Measurements from ENCODE around the gene YES1. TPM values are rescaled to one million over a fixed set of nuclear protein-coding genes. Genes with fewer than 3 reads are reported as not detected.

YES1 gene
- total RNA-seq, 4 donors from 2014 or later = 78.4 to 101 (median 99.3) TPM

DNA sequence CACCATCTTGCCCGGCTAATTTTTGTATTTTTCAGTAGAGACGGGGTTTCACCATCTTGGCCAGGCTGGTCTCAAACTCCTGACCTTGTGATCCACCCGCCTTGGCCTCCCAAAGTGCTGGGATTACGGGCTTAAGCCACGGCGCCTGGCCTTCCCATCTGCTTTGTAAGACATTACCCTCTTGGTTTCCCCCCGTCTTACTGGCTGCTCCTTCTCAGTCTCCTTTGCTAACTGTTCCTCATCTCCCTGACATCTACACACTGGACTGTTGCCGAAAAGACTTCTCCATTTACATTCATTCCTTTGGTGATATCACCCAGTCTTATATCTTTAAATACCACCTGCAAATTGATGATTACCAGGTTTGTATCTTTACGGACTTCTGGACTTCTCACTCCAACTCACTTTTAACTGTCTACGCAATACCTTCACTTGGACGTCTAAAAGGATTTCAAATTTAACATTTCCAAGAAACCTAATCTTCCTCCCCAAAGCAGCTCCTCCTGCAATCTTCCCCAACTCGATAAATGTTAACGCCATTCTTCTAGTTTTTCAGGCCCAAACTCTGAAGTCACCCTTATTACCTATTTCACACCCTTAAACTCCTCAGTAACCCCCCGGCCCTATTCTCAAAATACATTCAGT is 37.9 kb downstream of the YES1 start:
- TF ChIP-seq, protein P1, sequence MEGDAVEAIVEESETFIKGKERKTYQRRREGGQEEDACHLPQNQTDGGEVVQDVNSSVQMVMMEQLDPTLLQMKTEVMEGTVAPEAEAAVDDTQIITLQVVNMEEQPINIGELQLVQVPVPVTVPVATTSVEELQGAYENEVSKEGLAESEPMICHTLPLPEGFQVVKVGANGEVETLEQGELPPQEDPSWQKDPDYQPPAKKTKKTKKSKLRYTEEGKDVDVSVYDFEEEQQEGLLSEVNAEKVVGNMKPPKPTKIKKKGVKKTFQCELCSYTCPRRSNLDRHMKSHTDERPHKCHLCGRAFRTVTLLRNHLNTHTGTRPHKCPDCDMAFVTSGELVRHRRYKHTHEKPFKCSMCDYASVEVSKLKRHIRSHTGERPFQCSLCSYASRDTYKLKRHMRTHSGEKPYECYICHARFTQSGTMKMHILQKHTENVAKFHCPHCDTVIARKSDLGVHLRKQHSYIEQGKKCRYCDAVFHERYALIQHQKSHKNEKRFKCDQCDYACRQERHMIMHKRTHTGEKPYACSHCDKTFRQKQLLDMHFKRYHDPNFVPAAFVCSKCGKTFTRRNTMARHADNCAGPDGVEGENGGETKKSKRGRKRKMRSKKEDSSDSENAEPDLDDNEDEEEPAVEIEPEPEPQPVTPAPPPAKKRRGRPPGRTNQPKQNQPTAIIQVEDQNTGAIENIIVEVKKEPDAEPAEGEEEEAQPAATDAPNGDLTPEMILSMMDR (IDR thresholded peaks at IDR 0.05; ENCODE audit: low read depth) = no peak

DNA sequence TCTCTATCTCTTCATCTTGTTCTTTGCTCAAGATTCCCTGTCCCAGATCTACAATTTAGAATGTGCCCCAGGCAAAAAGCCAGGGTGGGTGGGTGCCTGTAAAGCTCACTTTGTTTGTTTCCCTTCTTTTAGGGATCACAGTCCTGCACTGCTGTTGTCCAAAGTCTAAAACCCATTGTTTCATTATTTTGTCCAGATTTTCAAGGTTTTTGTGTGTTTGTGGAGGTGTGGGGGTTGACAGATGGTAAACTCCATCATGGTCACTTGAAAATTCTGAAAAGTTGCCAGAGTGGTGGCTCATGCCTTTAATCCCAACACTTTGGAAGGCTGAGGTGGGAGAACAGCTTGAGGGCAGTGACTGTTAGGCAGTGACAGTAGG is 41.5 kb downstream of the YES1 start:
- TF ChIP-seq, protein P1 (IDR thresholded peaks at IDR 0.05; ENCODE audit: low read depth) = no peak

DNA sequence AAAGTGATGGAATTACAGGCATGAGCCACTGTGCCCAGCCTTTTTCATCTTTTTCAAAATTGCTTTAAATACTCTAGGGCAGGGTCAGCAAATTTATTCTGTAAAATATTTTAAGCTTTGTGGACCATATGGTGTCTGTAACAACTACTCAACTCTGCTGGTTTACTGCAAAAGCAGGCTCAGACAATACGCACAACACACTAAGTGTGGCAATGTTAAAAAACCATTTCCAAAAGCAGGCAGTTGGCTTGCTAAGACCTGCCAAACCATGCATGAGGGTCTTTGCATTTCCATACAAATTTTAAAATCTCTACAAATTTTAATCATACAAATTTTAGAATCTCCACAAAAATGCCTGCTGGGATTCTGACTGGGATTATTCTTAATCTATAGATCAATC is 44.1 kb downstream of the YES1 start:
- TF ChIP-seq, protein P1 (IDR thresholded peaks at IDR 0.05; ENCODE audit: low read depth) = no peak

DNA sequence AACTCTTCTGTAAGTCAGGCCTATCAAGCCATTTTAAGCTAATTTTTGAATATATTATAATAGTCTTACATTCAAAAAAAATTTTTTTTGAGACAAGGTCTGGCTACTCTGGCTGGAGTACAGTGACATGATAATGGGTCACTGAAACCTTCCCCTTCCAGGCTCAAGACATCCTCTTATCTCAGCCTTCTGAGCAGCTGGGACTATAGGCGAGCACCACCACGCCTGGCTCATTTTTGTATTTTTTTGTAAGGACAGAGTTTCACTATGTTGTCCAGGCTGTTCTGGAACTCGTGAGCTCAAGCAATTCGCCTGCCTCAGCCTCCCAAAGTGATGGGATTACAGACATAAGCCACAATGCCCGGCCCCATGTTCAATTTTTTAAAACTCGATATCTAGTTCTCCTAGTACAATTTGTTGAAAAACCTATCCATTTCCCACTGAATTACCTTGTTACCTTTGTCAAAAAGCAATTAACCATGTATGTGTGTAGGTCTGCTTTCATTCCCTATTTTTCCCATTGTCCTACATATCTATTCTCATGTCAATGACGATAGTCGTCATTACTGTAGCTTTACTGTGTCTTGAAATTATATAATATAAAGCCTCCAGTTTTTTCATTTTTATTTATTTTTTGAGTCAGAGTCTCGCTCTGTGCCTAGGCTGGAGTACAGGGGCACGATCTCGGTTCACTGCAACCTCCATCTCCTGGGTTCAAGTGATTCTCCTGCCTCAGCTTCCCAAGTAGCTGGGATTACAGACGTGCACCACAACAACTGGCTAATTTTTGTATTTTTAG is 44.8 kb downstream of the YES1 start:
- TF ChIP-seq, protein P1 (IDR thresholded peaks at IDR 0.05; ENCODE audit: low read depth) = no peak

DNA sequence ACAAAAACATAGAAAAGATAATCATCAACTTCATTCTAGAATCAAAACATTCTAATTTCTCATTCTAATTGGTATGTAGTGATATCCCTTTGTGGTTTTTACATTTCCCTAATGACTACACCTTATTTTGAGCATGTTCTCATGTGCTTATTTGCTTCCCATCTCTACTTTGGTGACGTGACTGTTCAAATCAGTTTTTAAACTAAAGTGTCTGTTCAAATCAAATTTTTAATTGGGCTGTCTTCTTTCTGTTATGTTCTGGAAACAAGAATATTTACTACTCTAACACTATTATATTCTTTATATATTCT is 45.5 kb downstream of the YES1 start:
- TF ChIP-seq, protein P1 (IDR thresholded peaks at IDR 0.05; ENCODE audit: low read depth) = no peak

DNA sequence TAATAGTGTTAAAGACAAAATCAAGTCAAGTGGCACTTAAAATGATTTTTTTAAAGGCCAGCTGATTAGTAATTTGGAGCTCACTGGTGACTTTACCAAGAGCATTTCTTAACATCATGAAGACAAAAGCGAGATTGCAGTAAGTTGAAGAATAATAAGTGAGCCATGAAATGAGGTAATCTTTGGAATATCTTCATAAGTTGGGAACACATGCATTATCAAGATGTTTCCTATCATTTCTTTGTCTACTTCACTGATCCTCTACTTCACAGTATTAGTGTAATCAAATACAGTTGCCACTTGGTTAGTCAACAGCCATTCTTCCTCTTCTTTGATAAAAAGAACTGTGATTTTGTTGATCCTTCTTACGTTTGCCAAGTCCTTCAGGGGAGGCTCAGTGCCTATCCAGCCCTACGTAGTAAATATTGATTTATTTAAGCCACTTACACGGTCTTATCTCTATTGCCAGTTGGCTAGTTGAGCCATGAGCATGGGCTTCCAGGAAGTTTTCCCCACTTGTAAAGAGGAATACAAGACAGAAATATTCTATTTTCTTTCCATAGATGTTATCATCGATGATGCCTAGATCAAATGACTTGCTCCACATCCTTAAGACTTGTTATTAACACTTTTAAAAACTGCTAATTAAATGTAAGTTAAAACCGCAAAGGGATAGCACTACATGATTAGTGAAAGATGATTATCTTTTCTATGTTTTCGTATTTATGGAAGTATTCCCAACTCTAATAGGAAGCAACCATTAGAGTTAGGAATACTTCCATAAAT is 46.1 kb downstream of the YES1 start:
- TF ChIP-seq, protein P1 (IDR thresholded peaks at IDR 0.05; ENCODE audit: low read depth) = no peak

DNA sequence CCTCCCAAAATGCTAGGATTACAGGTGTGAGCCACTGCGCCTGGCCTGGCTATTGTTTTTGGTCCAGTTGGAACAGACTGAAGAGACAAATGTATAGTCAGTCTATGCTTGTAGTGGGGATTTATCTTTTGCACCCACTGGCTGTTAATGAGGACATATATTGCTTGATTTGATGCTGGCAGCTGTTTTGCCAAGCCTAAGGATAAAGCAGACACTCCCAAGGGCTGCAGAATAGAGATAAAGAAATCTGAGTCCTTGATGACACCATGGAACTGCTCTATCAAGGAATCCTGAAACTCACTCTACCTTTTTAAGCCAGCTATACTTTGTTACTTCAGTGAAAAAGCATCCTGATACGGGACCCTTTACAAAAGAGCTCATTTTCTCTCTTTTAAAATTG is 56.5 kb downstream of the YES1 start:
- TF ChIP-seq, protein P1 (IDR thresholded peaks at IDR 0.05; ENCODE audit: low read depth) = no peak
